B cell (primary cell): ENCODE measurements around the gene STXBP2. TPM values are rescaled to one million over a fixed set of nuclear protein-coding genes. Genes with fewer than 3 reads are reported as not detected.

Experiments used
- ATAC-seq: fragments of 200-7000 bp; cut with Tn5 transposase; one replicate; pipeline ENCODE4 v1.10.0; 2021; ENCODE audit warnings: low read depth, mild to moderate bottlenecking, moderate number of reproducible peaks, moderate library complexity
- CTCF ChIA-PET: fragments of 350-600 bp; sonication (Branson Sonifier 250); formaldehyde crosslinking; loops from one replicate; lab custom pipeline; 2021; ENCODE audit warnings: antibody characterized with exemption, inconsistent platforms; lab: Charles Lee
- POLR2A ChIA-PET: fragments of 350-600 bp; sonication (Branson Sonifier 250); formaldehyde crosslinking; loops from one replicate; lab custom pipeline; 2021; ENCODE audit warnings: antibody characterized with exemption; lab: Charles Lee
- DNase-seq: peaks from one replicate; pipeline ENCODE4 v3.0.0; 2013
- H2AFZ ChIP-seq: 2 replicates; pipeline ENCODE4 v1.6.1; 2012; ENCODE audit warnings: mild to moderate bottlenecking, low read depth, low read length; ENCODE audit not compliant: insufficient read depth, poor library complexity, severe bottlenecking
- H3K27ac ChIP-seq, 2 donors: 1 replicate in 1 of 2; 2 replicates in 1 of 2; pipeline ENCODE4 v1.5.1; 2012 to 2013; ENCODE audit warnings: low read length in 2 of 2, mild to moderate bottlenecking in 2 of 2, moderate library complexity in 1 of 2
- H3K27me3 ChIP-seq, 4 experiments: fragments of 200-600 bp in 1 of 4; sonication (generic) in 1 of 4; replicated peaks in 1 of 4; 1 replicate in 2 of 4; 2 replicates in 2 of 4; pipeline versions ENCODE4 v1.6.1 to v1.7.0; 2013 to 2016; ENCODE audit warnings: low read length in 3 of 4, mild to moderate bottlenecking in 2 of 4, mixed read lengths in 1 of 4, moderate library complexity in 1 of 4; ENCODE audit not compliant: insufficient read depth in 4 of 4, control insufficient read depth in 3 of 4; ENCODE audit errors: control extremely low read depth in 1 of 4
- H3K36me3 ChIP-seq, 2 experiments: replicated peaks in 1 of 2; 1 replicate in 1 of 2; 2 replicates in 1 of 2; pipeline versions ENCODE4 v1.6.1 to v1.7.1; 2013; ENCODE audit warnings: low read length in 1 of 2; ENCODE audit not compliant: insufficient read depth in 2 of 2, control insufficient read depth in 1 of 2; ENCODE audit errors: control extremely low read depth in 1 of 2, extremely low read depth in 1 of 2
- H3K4me1 ChIP-seq, 2 donors: fragments of 200-600 bp in 1 of 2; sonication (generic) in 1 of 2; 1 replicate in 1 of 2; 2 replicates in 1 of 2; pipeline versions ENCODE4 v1.5.1 to v1.6.1; 2013 to 2017; ENCODE audit warnings: low read length in 2 of 2; ENCODE audit not compliant: control insufficient read depth in 2 of 2, insufficient read depth in 2 of 2
- H3K4me2 ChIP-seq: replicated peaks from 2 replicates; pipeline ENCODE3; 2012; ENCODE audit warnings: mild to moderate bottlenecking, low read depth, low read length; ENCODE audit not compliant: poor library complexity, severe bottlenecking
- H3K4me3 ChIP-seq, 5 experiments: fragments of 200-600 bp in 1 of 5; sonication (generic) in 1 of 5; 1 replicate in 3 of 5; 2 replicates in 2 of 5; pipeline versions ENCODE4 v1.5.1 to v1.7.0; 2011 to 2016; ENCODE audit warnings: low read length in 4 of 5, mild to moderate bottlenecking in 4 of 5, low read depth in 2 of 5, control low read depth in 1 of 5, moderate library complexity in 1 of 5; ENCODE audit not compliant: insufficient read depth in 1 of 5; ENCODE audit errors: control extremely low read depth in 1 of 5, extremely low read depth in 1 of 5
- H3K79me2 ChIP-seq: fragments of 200-600 bp; sonication (generic); one replicate; pipeline ENCODE4 v1.6.0; 2016; ENCODE audit warnings: low read length; ENCODE audit not compliant: control insufficient read depth, insufficient read depth
- H3K9ac ChIP-seq: fragments of 200-600 bp; sonication (generic); 2 replicates; pipeline ENCODE4 v1.6.1; 2017; ENCODE audit warnings: mild to moderate bottlenecking, low read length, moderate library complexity
- H3K9me3 ChIP-seq, 3 donors: one replicate each; pipeline versions ENCODE4 v1.6.1 to v1.7.1; 2013; ENCODE audit warnings: low read length in 2 of 3; ENCODE audit not compliant: control insufficient read depth in 2 of 3, insufficient read depth in 1 of 3; ENCODE audit errors: control extremely low read depth in 1 of 3
- H4K20me1 ChIP-seq: 2 replicates; pipeline ENCODE4 v1.6.0; 2012; ENCODE audit warnings: mild to moderate bottlenecking, low read length; ENCODE audit not compliant: insufficient read depth, control insufficient read depth, poor library complexity, severe bottlenecking
- H3K27ac Mint-ChIP-seq: one replicate; pipeline ENCODE4 v1.8.0; 2021; ENCODE audit warnings: mixed read lengths
- H3K27me3 Mint-ChIP-seq: one replicate; pipeline ENCODE4 v1.8.0; 2021; ENCODE audit warnings: mixed read lengths
- H3K4me1 Mint-ChIP-seq: one replicate; pipeline ENCODE4 v1.8.0; 2021; ENCODE audit warnings: mixed read lengths
- H3K4me3 Mint-ChIP-seq: one replicate; pipeline ENCODE4 v1.8.0; 2021; ENCODE audit warnings: mixed read lengths
- H3K9me3 Mint-ChIP-seq: one replicate; pipeline ENCODE4 v1.8.0; 2022; ENCODE audit warnings: mixed read lengths; ENCODE audit not compliant: insufficient read depth
- CTCF ChIP-seq: fragments of 200-600 bp; IDR thresholded peaks from one replicate; pipeline ENCODE4 v1.8.0; 2022; ENCODE audit warnings: antibody characterized with exemption, mild to moderate bottlenecking
- WGBS: methylation state at CpG from one replicate; pipeline ENCODE4 v1.1.5; 2013; ENCODE audit warnings: missing lambda C conversion rate; ENCODE audit not compliant: insufficient coverage; 5-methylcytosine and 5-hydroxymethylcytosine counted together
- intact Hi-C: fragments of 100-400 bp; cut with micrococcal nuclease; formaldehyde crosslinking; loops from one replicate; pipeline ENCODE4 v1.10.0; 2022
- polyA plus RNA-seq: library from polyadenylated mRNA; depleted of rRNA; stranded (reverse); fragments of >200 nt; gene quantifications from 2 replicates; pipeline ENCODE4 v1.2.3, GENCODE V29; 2012
- total RNA-seq, 2 donors: library from RNA; stranded (reverse); fragments of 120-200 nt in 1 of 2; gene quantifications; 1 replicate in 1 of 2; 2 replicates in 1 of 2; pipeline versions ENCODE4 v1.2.3 to v1.2.4, GENCODE V29; 2013 to 2022

The STXBP2 gene
- total and polyA plus RNA-seq, 2 donors (not counting 1 experiment from before 2014, with no cell fraction given) = 222 to 226 TPM

- H3K27ac Mint-ChIP-seq = peak overlapping the region; percentile 53
- no peak for DNase-seq
- WGBS = 62% methylated on average over 8 of the region's 8 CpGs
These were observed 18.7 kb downstream of the STXBP2 start for GRCh38 chr19:7655581-7655980.

More at GRCh38 chr19:7655581-7655980, 18.7 kb downstream of the STXBP2 start:
- Histone ChIP-seq H3K4me3 (no peak overlapping the region), H3K9ac (no peak overlapping the region), H3K36me3 (no peaks in the 10 kb centered on the region), H3K9me3 (no peaks in the 10 kb centered on the region), H3K4me2 (no peak overlapping the region), H3K4me1 (peaks cover 9 to 23% of the 10 kb centered on the region in 2 donors), H4K20me1 (no peaks in the 10 kb centered on the region), H3K27me3 (no peaks in the 10 kb centered on the region), H3K79me2 (no peaks in the 10 kb centered on the region), H3K27ac (no peak overlapping the region), H2AFZ (peak overlapping the region; percentile 22)
- Mint-ChIP-seq H3K9me3 (no peaks in the 10 kb centered on the region), H3K27me3 (no peaks in the 10 kb centered on the region), H3K4me3 (peak overlapping the region; percentile 16), H3K4me1 (peaks cover 17% of the 10 kb centered on the region)
- CTCF ChIA-PET = interaction anchor here (0.6 to 8.7 kb wide), 8 partner anchors 25 to 273 kb away, joined by 3 to 100 read pairs (median 4); partner anchors contain the start of gene TRAPPC5
- POLR2A ChIA-PET = no interaction called here
- no peak for TF ChIP-seq CTCF
- no peak for ATAC-seq
- intact Hi-C loops = no loop called here
